ENCODE measurements around the gene SSBP4. TPM values are rescaled to one million over a fixed set of nuclear protein-coding genes. Genes with fewer than 3 reads are reported as not detected.

SSBP4 gene
- total and polyA plus RNA-seq, 2 of the 4 experiments (the other 2 are of a cell fraction), result 14.9 to 39.7 TPM

DNA sequence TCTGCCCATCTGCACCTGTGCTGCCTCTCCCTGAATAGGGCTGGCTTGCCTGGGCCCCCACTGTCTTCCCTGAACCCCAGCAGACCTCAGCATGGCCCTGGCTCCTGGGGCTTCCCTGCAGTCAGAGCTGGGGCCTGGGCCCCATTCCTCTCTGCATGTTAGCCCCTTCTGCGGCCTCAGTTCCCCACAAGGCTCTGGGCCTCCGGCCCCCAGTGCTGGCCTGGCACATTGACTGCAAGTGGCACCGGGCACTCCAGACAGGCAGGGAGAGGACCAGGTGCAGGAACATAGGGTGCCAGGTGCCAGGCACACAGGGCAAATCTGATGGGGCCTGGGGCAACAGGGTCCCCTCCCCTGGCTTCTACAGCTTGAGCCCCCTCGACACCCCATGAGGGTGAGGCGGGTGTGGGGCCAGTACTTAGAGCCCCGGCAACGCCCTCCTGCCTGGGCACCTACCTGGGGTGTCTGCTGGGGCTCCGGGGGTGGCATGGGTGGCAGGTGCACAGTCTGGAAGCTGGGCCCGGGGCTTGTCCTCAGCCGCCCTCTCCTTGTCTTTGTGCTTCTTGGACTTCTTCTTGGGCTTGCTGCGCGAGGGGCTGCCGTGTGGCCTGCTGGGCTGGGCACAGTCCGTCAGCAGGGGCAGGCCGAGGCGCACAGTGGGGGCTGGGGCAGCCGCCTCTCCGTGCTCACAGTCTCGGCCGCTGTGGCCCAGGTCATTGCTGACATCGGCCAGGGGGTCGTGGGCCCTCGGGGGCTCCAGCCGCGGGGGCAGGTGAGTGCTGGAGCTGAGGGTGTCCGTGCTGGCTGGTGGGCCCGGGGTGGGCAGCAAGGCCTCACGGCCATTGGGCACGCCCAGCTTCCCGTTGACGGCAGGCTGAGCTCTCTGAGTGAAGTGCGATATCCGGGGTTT is 31.1 kb downstream of the SSBP4 start:
- ATAC-seq (ENCODE audit: low read depth) (no peak), DNase-seq (no peak)
- Histone ChIP-seq H3K4ac (ENCODE audit: low read depth, low read length) (no peak overlapping the region), H3K9ac (ENCODE audit: low read depth, low read length) (no peak overlapping the region), H3K9me3 (ENCODE audit: control insufficient read depth, insufficient read depth, low read length) (no peaks in the 10 kb centered on the region), H3K79me1 (ENCODE audit: low read depth in 1 of 2, low read length in 2 of 2) (peaks cover 17 to 62% of the 10 kb centered on the region in 2 experiments), H3K27me3 (ENCODE audit: control insufficient read depth, insufficient read depth, low read length) (no peaks in the 10 kb centered on the region), H2AFZ (replicated peaks; ENCODE audit: low read length, poor library complexity) (no peak overlapping the region), H2AK9ac (replicated peaks; ENCODE audit: low read depth, low read length, poor library complexity) (peak overlapping the region; percentile 91), H3K9me1 (ENCODE audit: insufficient read depth, low read length) (0 out of 2 replicates have a peak, but pooled peaks cover 5% of the 10 kb centered on the region), H3K36me3 (ENCODE audit: control insufficient read depth, insufficient read depth, low read length) (peaks cover 53% of the 10 kb centered on the region), H3K56ac (ENCODE audit: extremely low read depth, insufficient read depth, low read length) (no peak overlapping the region), H2BK15ac (ENCODE audit: low read depth, low read length) (no peak overlapping the region), H4K5ac (ENCODE audit: low read depth, low read length) (no peak overlapping the region), H2BK120ac (ENCODE audit: low read depth, low read length) (no peak overlapping the region), H3K4me2 (ENCODE audit: low read depth, low read length) (no peak overlapping the region), H3K23ac (ENCODE audit: low read depth, low read length) (no peak overlapping the region), H3K18ac (ENCODE audit: low read depth, low read length) (no peak overlapping the region), H4K8ac (ENCODE audit: low read depth in 2 of 2, low read length in 2 of 2) (no peak overlapping the region), H3K4me1 (ENCODE audit: control insufficient read depth, insufficient read depth, low read length) (peaks cover 13% of the 10 kb centered on the region), H3K27ac (ENCODE audit: insufficient read depth, low read length) (no peak overlapping the region), H3K4me3 (ENCODE audit: insufficient read depth, low read depth, low read length) (no peak overlapping the region), H3K14ac (replicated peaks; ENCODE audit: low read depth, low read length) (no peak overlapping the region), H4K20me1 (ENCODE audit: insufficient read depth, low read length) (peaks cover 64% of the 10 kb centered on the region), H2AK5ac (ENCODE audit: low read depth, low read length) (no peak overlapping the region), H2BK5ac (ENCODE audit: low read depth, low read length, poor library complexity, severe bottlenecking) (no peak overlapping the region), H4K91ac (ENCODE audit: insufficient read depth, low read depth, low read length) (no peak overlapping the region), H2BK20ac (ENCODE audit: low read depth, low read length) (no peak overlapping the region)
- in situ Hi-C loops (cut with MboI; ENCODE audit: low sequenced_read_pairs), result loop anchor here (5.0 to 10.0 kb wide), 2 partner anchors 125 to 402 kb away; partner anchors contain the start of gene UBA52
- intact Hi-C loops (cut with micrococcal nuclease), result loop anchor here (5.0 to 10.0 kb wide), 2 partner anchors 107 to 225 kb away; partner anchors contain the start of gene KXD1
- 90% methylated on average over 14 of the region's 33 CpGs; no CpG with 5 or more reads in 1 of the 2 experiments for WGBS, 2 experiments (ENCODE audit: extremely low coverage in 2 of 2, insufficient read length in 1 of 2)
- ChIA-PET POLR2A (ENCODE audit: unreplicated experiment) (no interaction called here), CTCF (interaction anchor here (3.5 kb wide), 1 partner anchor 13 kb away, joined by 21 read pairs; no protein-coding TSS in a partner anchor)
- BruUV-seq (replicated peaks), result no TSS peak
- dilution Hi-C loops (cut with HindIII; ENCODE audit: low sequenced_read_pairs, unreplicated experiment), result no loop called here
- TF ChIP-seq, protein P1, sequence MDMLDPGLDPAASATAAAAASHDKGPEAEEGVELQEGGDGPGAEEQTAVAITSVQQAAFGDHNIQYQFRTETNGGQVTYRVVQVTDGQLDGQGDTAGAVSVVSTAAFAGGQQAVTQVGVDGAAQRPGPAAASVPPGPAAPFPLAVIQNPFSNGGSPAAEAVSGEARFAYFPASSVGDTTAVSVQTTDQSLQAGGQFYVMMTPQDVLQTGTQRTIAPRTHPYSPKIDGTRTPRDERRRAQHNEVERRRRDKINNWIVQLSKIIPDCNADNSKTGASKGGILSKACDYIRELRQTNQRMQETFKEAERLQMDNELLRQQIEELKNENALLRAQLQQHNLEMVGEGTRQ (IDR thresholded peaks at IDR 0.05; ENCODE audit: low read depth, low read length), result no peak
- TF ChIP-seq CHD1 (IDR thresholded peaks at IDR 0.05; ENCODE audit: low read depth, low read length), result no peak
- TF ChIP-seq MAFK (IDR thresholded peaks at IDR 0.05; ENCODE audit: low read depth, low read length), result no peak
- no peak for TF ChIP-seq SMC3 (IDR thresholded peaks at IDR 0.05; ENCODE audit: low read depth, low read length)
- no peak for TF ChIP-seq RCOR1 (IDR thresholded peaks at IDR 0.05; ENCODE audit: insufficient replicate concordance, low read length)
- TF ChIP-seq CTCF (conservative IDR thresholded peaks at IDR 0.05; ENCODE audit: low read depth, low read length), result no peak
- no peak for TF ChIP-seq CEBPB (IDR thresholded peaks at IDR 0.05; ENCODE audit: low read depth, low read length)
- TF ChIP-seq RFX5 (IDR thresholded peaks at IDR 0.05; ENCODE audit: low read depth, low read length), result no peak
- no peak for TF ChIP-seq ELK1 (IDR thresholded peaks at IDR 0.05; ENCODE audit: borderline replicate concordance, low read depth, low read length)
- no peak for TF ChIP-seq BHLHE40 (IDR thresholded peaks at IDR 0.05; ENCODE audit: low read depth, low read length)
- TF ChIP-seq MAZ (IDR thresholded peaks at IDR 0.05; ENCODE audit: borderline replicate concordance, low read depth, low read length), result no peak
- TF ChIP-seq FOS (IDR thresholded peaks at IDR 0.05; ENCODE audit: low read depth, low read length), result no peak
- no peak for TF ChIP-seq RAD21 (IDR thresholded peaks at IDR 0.05; ENCODE audit: low read length)
